ENCODE data around the gene SLC26A11.

Gene SLC26A11

DNA sequence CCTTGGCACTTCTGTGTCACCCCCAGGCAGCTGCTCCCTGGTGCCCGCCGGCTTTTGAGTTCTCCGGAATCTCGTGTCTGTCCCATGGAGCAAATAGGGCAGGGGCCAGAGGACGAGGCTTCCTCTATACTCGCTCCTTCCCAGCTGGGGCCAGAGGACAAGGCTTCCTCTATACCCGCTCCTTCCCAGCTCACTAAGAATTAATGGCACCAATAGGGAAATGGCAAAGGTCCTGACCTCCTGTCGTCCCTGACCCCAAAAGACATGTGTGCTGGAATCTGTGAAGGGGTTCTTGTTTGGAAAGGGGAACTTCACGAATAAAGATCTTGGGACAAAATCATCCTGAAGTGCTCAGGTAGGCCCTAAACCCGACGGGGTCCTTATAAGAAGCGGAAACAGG, 7.7 kb upstream of the SLC26A11 start:
- no peaks in the 10 kb centered on the region for H3K4me1 ChIP-seq (ENCODE audit: control insufficient read depth, low read depth, low read length)
- H3K27me3 ChIP-seq (ENCODE audit: control insufficient read depth, insufficient read depth, low read length) = no peaks in the 10 kb centered on the region
- no peaks in the 10 kb centered on the region for H3K9me3 ChIP-seq (ENCODE audit: control insufficient read depth, low read depth, low read length)
- no peak overlapping the region for H3K4me3 ChIP-seq (ENCODE audit: low read length)
- H3K27ac ChIP-seq (ENCODE audit: low read length) = no peak overlapping the region
- no peak overlapping the region for H3K9ac ChIP-seq (ENCODE audit: low read length)
- peaks cover 4% of the 10 kb centered on the region for H3K36me3 ChIP-seq (ENCODE audit: control insufficient read depth, low read depth, low read length)

DNA sequence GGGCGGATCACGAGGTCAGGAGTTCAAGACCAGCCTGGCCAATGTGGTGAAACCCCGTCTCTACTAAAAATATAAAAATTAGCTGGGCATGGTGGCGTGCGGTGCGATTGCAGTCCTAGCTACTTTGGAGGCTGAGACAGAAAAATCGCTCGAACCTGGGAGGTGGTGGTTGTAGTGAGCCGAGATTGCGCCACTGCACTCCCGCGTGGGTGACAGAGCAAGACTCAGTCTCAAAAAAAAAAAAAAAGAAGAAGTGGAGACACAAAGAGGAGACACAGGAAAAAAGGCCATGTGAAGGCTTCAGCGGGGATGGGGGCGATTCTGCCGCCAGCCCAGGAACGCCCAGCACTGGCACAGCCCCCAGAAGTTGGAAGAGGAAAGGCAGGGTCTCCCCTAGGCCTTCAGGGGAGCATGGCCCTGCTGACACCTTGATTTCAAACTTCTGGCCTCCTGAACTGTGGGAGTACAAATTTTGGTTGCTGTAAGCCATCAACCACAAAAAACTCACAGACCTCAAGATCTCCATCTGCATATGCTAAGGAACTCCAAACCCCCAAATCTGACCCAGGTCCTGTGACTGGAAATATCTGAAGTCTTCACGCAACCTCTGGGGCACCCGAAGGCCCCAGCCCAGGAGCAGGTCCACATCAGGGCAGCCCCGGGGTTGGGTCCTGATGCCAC, 7.1 kb upstream of the SLC26A11 start:
- Histone ChIP-seq H3K36me3 (ENCODE audit: control insufficient read depth, low read depth, low read length) (peaks cover 4% of the 10 kb centered on the region), H3K9me3 (ENCODE audit: control insufficient read depth, low read depth, low read length) (no peaks in the 10 kb centered on the region), H3K27me3 (ENCODE audit: control insufficient read depth, insufficient read depth, low read length) (no peaks in the 10 kb centered on the region), H3K4me1 (ENCODE audit: control insufficient read depth, low read depth, low read length) (no peaks in the 10 kb centered on the region), H3K4me3 (ENCODE audit: low read length) (no peak overlapping the region), H3K9ac (ENCODE audit: low read length) (no peak overlapping the region), H3K27ac (ENCODE audit: low read length) (no peak overlapping the region)

DNA sequence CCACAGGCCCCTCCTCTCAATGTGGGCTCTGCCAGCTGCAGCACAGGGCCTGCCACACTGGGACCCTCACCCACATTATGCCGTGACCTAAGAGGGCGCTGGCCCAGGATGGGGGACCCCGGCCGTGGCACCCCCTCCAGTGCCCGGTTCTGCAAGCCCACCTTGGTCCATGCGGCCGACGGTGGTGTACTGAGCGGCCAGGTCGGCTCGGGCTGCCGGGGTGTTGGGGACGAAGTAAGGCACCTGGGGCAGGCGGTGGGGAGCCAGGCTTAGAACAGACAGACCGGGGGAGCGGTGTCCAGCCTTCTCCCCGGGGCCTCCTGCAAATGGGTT, 6.6 kb upstream of the SLC26A11 start:
- no peaks in the 10 kb centered on the region for H3K9me3 ChIP-seq (ENCODE audit: control insufficient read depth, low read depth, low read length)
- no peak overlapping the region for H3K4me3 ChIP-seq (ENCODE audit: low read length)
- H3K4me1 ChIP-seq (ENCODE audit: control insufficient read depth, low read depth, low read length) = no peaks in the 10 kb centered on the region
- H3K27ac ChIP-seq (ENCODE audit: low read length) = no peak overlapping the region
- H3K9ac ChIP-seq (ENCODE audit: low read length) = no peak overlapping the region
- peaks cover 4% of the 10 kb centered on the region for H3K36me3 ChIP-seq (ENCODE audit: control insufficient read depth, low read depth, low read length)
- no peaks in the 10 kb centered on the region for H3K27me3 ChIP-seq (ENCODE audit: control insufficient read depth, insufficient read depth, low read length)

DNA sequence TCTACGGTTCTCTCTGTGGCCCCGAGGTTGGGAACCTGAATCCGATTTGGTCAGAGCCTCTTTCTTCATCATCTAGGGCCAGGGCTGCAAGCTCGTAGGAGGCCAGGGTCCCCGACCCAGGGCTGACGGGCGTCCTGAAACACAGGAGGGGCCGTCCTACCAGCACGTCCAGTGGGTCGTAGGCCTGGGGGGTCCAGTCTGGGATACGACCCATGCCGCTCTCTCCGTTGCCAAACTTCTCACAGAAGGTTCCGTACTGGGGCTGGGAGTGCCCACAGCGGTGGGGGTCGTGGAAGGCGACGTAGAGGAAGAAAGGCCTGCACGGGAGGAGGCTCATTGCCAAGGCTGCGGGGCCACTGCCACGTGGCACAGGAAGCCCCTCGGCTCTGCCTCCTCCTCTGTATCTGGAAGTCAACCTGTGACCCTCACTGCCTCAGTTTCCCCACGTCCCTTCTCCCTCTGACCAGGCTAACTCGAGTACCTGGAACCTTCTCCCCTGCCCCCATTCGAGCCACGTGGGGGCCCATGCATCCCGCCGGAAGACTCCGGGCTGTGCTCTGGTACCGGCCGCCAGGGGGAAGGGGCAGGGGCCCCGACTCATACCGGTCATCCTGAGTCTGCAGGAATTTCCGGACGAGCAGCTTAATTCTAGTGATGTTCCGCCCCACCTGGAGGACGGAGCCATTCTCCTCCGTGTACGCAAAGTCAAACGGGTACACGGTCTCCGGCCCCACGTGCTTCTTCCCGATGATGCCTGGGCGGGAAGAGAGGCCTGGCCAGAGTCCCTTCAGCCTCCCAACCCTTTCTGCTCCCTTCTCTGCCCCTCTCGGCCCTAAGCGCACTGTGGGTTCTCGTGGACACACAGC, 6.0 kb upstream of the SLC26A11 start:
- Histone ChIP-seq H3K27ac (ENCODE audit: low read length) (no peak overlapping the region), H3K4me1 (ENCODE audit: control insufficient read depth, low read depth, low read length) (no peaks in the 10 kb centered on the region), H3K9ac (ENCODE audit: low read length) (no peak overlapping the region), H3K4me3 (ENCODE audit: low read length) (no peak overlapping the region), H3K36me3 (ENCODE audit: control insufficient read depth, low read depth, low read length) (peaks cover 4% of the 10 kb centered on the region), H3K27me3 (ENCODE audit: control insufficient read depth, insufficient read depth, low read length) (no peaks in the 10 kb centered on the region), H3K9me3 (ENCODE audit: control insufficient read depth, low read depth, low read length) (no peaks in the 10 kb centered on the region)

DNA sequence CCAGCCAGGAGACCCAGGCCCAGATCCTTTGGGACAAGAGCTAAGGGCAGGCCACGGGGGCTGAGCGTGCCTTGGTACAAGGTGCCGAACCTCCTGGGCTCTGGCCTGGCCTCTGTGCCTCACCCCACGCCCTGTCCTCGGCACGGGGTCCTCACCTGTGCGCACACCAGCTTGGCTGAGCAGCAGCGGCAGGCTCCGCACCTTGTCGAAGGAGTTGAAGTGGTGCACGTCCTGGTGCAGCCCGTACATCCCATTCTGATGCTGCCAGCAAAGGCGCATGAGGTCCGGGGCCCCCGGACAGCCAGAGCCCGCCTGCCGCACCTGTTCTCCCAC, 5.4 kb upstream of the SLC26A11 start:
- Histone ChIP-seq H3K4me3 (ENCODE audit: low read length) (no peak overlapping the region), H3K9me3 (ENCODE audit: control insufficient read depth, low read depth, low read length) (no peaks in the 10 kb centered on the region), H3K9ac (ENCODE audit: low read length) (no peak overlapping the region), H3K27me3 (ENCODE audit: control insufficient read depth, insufficient read depth, low read length) (no peaks in the 10 kb centered on the region), H3K36me3 (ENCODE audit: control insufficient read depth, low read depth, low read length) (peaks cover 4% of the 10 kb centered on the region), H3K27ac (ENCODE audit: low read length) (no peak overlapping the region), H3K4me1 (ENCODE audit: control insufficient read depth, low read depth, low read length) (no peaks in the 10 kb centered on the region)

DNA sequence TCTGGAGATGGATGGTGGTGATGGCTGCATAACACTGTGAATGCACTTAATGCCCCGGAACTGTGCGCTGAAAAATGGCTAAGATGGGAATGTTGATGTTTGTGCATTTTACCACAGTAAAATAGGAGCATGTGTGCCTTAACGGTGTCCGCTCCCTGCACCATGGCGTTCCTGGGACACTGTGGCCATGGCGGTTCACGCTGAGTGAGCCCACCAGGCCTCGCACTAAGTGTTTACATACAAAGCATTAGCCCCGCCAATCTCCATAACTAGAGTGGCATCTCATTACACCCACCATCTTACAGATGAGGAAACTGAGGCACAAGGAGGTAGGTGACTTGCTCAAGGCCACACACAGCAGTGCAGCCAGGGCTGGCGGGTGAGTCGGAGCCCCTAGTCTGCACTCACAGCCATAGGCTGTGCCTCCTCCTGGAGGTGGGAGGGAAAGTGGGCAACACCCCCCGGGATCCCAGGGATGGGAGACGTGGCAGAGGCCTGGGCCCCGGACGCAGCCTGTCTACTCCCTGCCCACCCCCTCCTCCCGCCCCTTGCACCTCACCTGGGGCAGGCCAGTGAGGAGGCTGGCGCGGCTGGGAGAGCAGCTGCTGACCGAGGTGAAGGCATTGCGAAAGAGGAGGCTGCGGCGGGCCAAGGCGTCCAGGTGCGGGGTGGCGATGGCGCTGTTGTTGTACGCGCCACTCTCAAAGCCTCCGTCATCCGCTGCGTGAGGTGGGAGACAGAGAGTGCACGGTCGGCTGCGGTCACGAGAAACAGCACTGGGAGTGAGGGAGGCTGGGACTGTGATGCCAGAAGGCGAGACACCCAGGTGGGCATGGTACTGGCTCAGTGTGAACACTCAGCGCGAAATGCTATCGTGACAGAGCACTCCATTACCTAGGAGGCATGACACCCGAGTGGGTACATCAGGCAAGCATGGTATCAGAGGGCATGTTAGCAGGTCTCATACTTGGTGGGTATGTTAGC, 3.5 kb upstream of the SLC26A11 start:
- no peaks in the 10 kb centered on the region for H3K4me1 ChIP-seq (ENCODE audit: control insufficient read depth, low read depth, low read length)
- H3K36me3 ChIP-seq (ENCODE audit: control insufficient read depth, low read depth, low read length) = peaks cover 4% of the 10 kb centered on the region
- no peak overlapping the region for H3K4me3 ChIP-seq (ENCODE audit: low read length)

DNA sequence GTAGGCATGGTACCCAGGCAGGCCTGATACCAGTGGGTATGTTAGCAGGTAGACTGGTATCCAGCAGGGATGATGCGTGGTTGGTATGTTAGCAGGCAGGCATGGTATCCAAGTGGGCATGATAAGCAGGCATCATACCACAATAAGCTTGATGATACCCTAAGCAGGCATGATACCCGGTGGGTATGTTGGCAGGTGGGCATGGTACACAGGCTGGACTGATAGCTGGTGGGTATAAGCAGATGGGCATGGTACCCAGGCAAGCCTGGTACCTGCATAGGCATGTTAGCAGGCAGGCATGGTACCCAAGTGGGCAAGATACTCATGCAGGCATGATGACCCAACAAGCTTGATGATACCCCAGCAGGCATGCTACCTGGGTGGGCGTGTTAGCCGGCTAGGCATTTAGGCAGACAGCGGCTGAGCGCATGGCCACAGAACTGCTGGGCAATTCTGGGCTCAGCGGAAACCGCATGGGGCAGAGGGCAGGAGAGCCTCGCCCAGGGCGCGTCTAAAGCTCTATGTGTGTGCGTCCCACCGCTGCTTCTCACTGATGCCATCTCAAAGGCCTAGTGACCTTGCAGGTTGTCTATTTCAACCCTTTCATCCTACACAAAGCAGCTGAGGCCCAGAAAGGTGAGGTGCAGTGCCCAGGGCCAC, 2.4 kb upstream of the SLC26A11 start:
- Histone ChIP-seq H3K36me3 (ENCODE audit: control insufficient read depth, low read depth, low read length) (peaks cover 4% of the 10 kb centered on the region), H3K4me1 (ENCODE audit: control insufficient read depth, low read depth, low read length) (no peaks in the 10 kb centered on the region), H3K4me3 (ENCODE audit: low read length) (no peak overlapping the region), H3K27me3 (ENCODE audit: control insufficient read depth, insufficient read depth, low read length) (peaks cover 6% of the 10 kb centered on the region), H3K27ac (ENCODE audit: low read length) (no peak overlapping the region), H3K9me3 (ENCODE audit: control insufficient read depth, low read depth, low read length) (no peaks in the 10 kb centered on the region), H3K9ac (ENCODE audit: low read length) (no peak overlapping the region)

More for the DNA sequence above, 3.5 kb upstream of the SLC26A11 start:
- Histone ChIP-seq H3K27me3 (ENCODE audit: control insufficient read depth, insufficient read depth, low read length) (peaks cover 6% of the 10 kb centered on the region), H3K27ac (ENCODE audit: low read length) (no peak overlapping the region), H3K9me3 (ENCODE audit: control insufficient read depth, low read depth, low read length) (no peaks in the 10 kb centered on the region), H3K9ac (ENCODE audit: low read length) (no peak overlapping the region)

DNA sequence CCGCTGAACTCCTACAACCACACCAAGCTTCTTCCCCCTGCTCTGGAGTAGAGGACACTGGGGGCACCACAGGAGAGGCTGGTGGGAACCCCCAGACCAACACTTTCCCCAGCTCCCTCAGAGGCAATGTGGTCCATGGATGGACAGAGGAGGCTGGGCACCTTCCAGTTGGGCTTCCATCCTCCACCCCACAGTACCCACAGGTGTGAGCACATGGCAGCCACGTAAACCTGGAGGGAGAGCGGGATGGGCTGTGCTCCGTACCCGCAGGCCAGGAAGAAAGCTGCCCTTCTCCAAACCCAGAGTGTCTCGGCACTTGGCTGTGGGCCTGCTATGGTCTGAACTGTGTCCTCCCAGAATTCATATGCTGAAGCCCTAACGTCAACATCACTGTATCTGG, 1.8 kb upstream of the SLC26A11 start:
- peaks cover under 1% of the 10 kb centered on the region for H3K36me3 ChIP-seq (ENCODE audit: control insufficient read depth, low read depth, low read length)
- H3K4me1 ChIP-seq (ENCODE audit: control insufficient read depth, low read depth, low read length) = no peaks in the 10 kb centered on the region
- peaks cover 6% of the 10 kb centered on the region for H3K27me3 ChIP-seq (ENCODE audit: control insufficient read depth, insufficient read depth, low read length)
- H3K9me3 ChIP-seq (ENCODE audit: control insufficient read depth, low read depth, low read length) = no peaks in the 10 kb centered on the region
- no peak overlapping the region for H3K27ac ChIP-seq (ENCODE audit: low read length)
- H3K9ac ChIP-seq (ENCODE audit: low read length) = no peak overlapping the region
- H3K4me3 ChIP-seq (ENCODE audit: low read length) = no peak overlapping the region

DNA sequence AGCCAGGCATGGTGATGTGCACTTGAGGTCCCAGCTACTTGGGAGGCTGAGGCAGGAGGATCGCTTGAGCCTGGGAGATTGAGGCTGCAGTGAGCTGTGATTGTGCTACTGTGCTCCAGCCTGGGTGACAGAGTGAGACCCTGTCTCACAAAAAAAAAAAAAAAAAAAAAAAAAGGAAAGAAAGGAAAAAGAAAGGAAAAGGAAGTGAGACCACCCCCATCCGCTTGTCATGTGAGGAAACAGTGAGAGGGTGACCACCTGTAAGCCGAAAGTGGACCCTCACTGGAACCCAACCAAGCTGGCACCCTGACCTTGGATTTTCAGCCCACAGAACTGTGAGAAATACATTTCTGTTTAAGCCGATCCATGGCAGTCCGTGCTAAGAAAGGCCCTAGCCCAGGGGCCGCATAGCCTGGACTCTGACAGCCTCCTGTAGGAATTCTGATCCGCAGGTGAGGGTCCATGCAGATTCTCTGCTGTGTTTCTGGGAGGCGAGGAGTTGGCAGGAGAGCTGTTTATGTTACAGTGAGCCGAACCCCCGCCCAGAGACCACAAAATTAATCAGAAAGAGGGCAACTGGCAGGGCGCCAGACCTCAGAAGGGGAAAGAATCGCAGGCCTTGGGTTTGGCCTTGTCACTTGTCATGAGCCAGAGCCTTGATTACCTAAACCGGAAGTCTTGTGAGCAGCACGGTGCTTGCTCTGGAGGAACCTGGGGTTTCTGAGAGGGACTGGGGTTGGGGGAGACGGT, 1.0 kb upstream of the SLC26A11 start:
- H3K4me1 ChIP-seq (ENCODE audit: control insufficient read depth, low read depth, low read length) = no peaks in the 10 kb centered on the region
- peak overlapping the region; percentile 69 for H3K9ac ChIP-seq (ENCODE audit: low read length)
- peaks cover 6% of the 10 kb centered on the region for H3K27me3 ChIP-seq (ENCODE audit: control insufficient read depth, insufficient read depth, low read length)
- no peaks in the 10 kb centered on the region for H3K9me3 ChIP-seq (ENCODE audit: control insufficient read depth, low read depth, low read length)
- H3K27ac ChIP-seq (ENCODE audit: low read length) = no peak overlapping the region
- no peaks in the 10 kb centered on the region for H3K36me3 ChIP-seq (ENCODE audit: control insufficient read depth, low read depth, low read length)
- peak overlapping the region; percentile 78 for H3K4me3 ChIP-seq (ENCODE audit: low read length)

DNA sequence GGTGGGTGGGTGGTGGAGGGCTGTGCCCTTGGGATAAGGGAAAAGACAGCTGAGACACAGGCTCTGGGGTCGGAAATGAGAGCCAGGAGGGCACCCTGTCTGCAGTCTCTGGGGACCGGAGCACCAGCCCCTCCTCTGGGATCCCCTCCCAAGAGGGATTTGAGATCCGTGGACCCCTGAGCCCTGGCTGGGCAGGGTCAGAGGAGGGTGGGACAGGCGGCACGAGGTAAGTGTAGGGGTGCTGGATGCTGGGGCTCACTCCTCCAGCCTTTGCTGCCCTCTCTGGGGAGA, 519 bp upstream of the SLC26A11 start:
- no peaks in the 10 kb centered on the region for H3K36me3 ChIP-seq (ENCODE audit: control insufficient read depth, low read depth, low read length)
- peak overlapping the region; percentile 69 for H3K9ac ChIP-seq (ENCODE audit: low read length)
- H3K27ac ChIP-seq (ENCODE audit: low read length) = no peak overlapping the region
- peaks cover 6% of the 10 kb centered on the region for H3K27me3 ChIP-seq (ENCODE audit: control insufficient read depth, insufficient read depth, low read length)
- no peaks in the 10 kb centered on the region for H3K9me3 ChIP-seq (ENCODE audit: control insufficient read depth, low read depth, low read length)
- peak overlapping the region; percentile 78 for H3K4me3 ChIP-seq (ENCODE audit: low read length)
- peaks cover 3% of the 10 kb centered on the region for H3K4me1 ChIP-seq (ENCODE audit: control insufficient read depth, low read depth, low read length)
